CD4-positive, alpha-beta memory T cell (primary cell): ENCODE measurements around the gene NR2C2AP. TPM values are rescaled to one million over a fixed set of nuclear protein-coding genes. Genes with fewer than 3 reads are reported as not detected.
"Not testable (repeated sequence)": the region's sequence is repeated elsewhere in the genome, so short reads cannot be mapped to it uniquely, and the experiment has no call there.

ENCODE experiments used
- CTCF ChIA-PET: fragments of 350-600 bp; sonication (Branson Sonifier 250); formaldehyde crosslinking; loops from one replicate; lab custom pipeline; 2021; ENCODE audit warnings: inconsistent platforms; ENCODE audit not compliant: partially characterized antibody; lab: Charles Lee
- POLR2A ChIA-PET: fragments of 350-600 bp; sonication (Branson Sonifier 250); formaldehyde crosslinking; loops from one replicate; lab custom pipeline; 2021; ENCODE audit not compliant: partially characterized antibody; lab: Charles Lee
- DNase-seq, 5 donors: peaks; one replicate each; pipeline versions ENCODE4 v3.0.0 to v3.0.0-alpha.2; 2020 to 2022; ENCODE audit warnings: mixed read lengths in 1 of 5
- H3K27ac ChIP-seq: one replicate; pipeline ENCODE4 v1.7.0; 2013; ENCODE audit warnings: low read depth, low read length
- H3K27me3 ChIP-seq: 2 replicates; pipeline ENCODE4 v1.7.0; 2013; ENCODE audit warnings: mild to moderate bottlenecking, low read length, moderate library complexity; ENCODE audit not compliant: insufficient read depth
- H3K36me3 ChIP-seq: 2 replicates; pipeline ENCODE4 v1.7.0; 2013; ENCODE audit warnings: mild to moderate bottlenecking, low read length, moderate library complexity; ENCODE audit not compliant: insufficient read depth
- H3K4me1 ChIP-seq: 2 replicates; pipeline ENCODE4 v1.7.0; 2013; ENCODE audit warnings: mild to moderate bottlenecking, low read length, moderate library complexity; ENCODE audit not compliant: insufficient read depth
- H3K4me3 ChIP-seq, 2 donors: one replicate each; pipeline ENCODE4 v1.7.0; 2013; ENCODE audit warnings: low read length in 2 of 2, mild to moderate bottlenecking in 1 of 2
- H3K9me3 ChIP-seq, 2 donors: one replicate each; pipeline ENCODE4 v1.7.0; 2013; ENCODE audit warnings: low read length in 2 of 2, control low read depth in 1 of 2; ENCODE audit not compliant: control insufficient read depth in 1 of 2
- H3K27ac Mint-ChIP-seq, 7 donors: one replicate each; pipeline ENCODE4 v1.8.0; 2020 to 2021; ENCODE audit warnings: mixed read lengths in 7 of 7, mild to moderate bottlenecking in 6 of 7, inconsistent platforms in 3 of 7, moderate library complexity in 3 of 7
- H3K27me3 Mint-ChIP-seq, 2 donors: one replicate each; pipeline ENCODE4 v1.8.0; 2020 to 2021; ENCODE audit warnings: mixed read lengths in 2 of 2
- H3K36me3 Mint-ChIP-seq, 2 donors: one replicate each; pipeline ENCODE4 v1.8.0; 2020 to 2021; ENCODE audit warnings: mixed read lengths in 2 of 2, inconsistent platforms in 1 of 2, mild to moderate bottlenecking in 1 of 2
- H3K4me1 Mint-ChIP-seq, 4 donors: one replicate each; pipeline ENCODE4 v1.8.0; 2020 to 2021; ENCODE audit warnings: mixed read lengths in 4 of 4, mild to moderate bottlenecking in 1 of 4
- H3K4me3 Mint-ChIP-seq, 8 donors: one replicate each; pipeline ENCODE4 v1.8.0; 2020 to 2021; ENCODE audit warnings: mixed read lengths in 8 of 8, mild to moderate bottlenecking in 7 of 8, moderate library complexity in 6 of 8, inconsistent platforms in 3 of 8
- H3K9me3 Mint-ChIP-seq, 8 donors: one replicate each; pipeline ENCODE4 v1.8.0; 2020 to 2021; ENCODE audit warnings: mixed read lengths in 8 of 8, mild to moderate bottlenecking in 5 of 8, inconsistent platforms in 3 of 8, moderate library complexity in 1 of 8
- intact Hi-C: fragments of 100-400 bp; cut with micrococcal nuclease; formaldehyde crosslinking; loops from one replicate; pipeline ENCODE4 v1.15.1; 2023
- polyA plus RNA-seq, 2 donors: library from polyadenylated mRNA; unstranded; fragments of 300-500 nt; fragmentation: Illumina TruSeq; gene quantifications; one replicate each; pipeline ENCODE4 v1.2.3, GENCODE V29; 2021
- total RNA-seq, 2 experiments: library from RNA; stranded (reverse); gene quantifications; one replicate each; pipeline ENCODE4 v1.2.3, GENCODE V29; 2021

The NR2C2AP gene
- total and polyA plus RNA-seq, 4 experiments from 2014 or later = 25.1 to 33.2 (median 30.3) TPM

GRCh38 chr19:19224852-19225494 lies 21.8 kb upstream of the NR2C2AP start:
- Mint-ChIP-seq H3K27me3 (peaks cover 8 to 10% of the 10 kb centered on the region in 2 donors), H3K9me3 (peaks cover 0 to 2% (median 0%) of the 10 kb centered on the region in 8 donors), H3K36me3 (no peaks in the 10 kb centered on the region), H3K4me1 (peaks cover 0 to 5% (median 2%) of the 10 kb centered on the region in 4 donors), H3K4me3 (peak overlapping the region; percentile 70 to 93 (median 76)), H3K27ac (peak overlapping the region in 2 of 7 donors; percentile 10 to 70)
- Histone ChIP-seq H3K27me3 (no peaks in the 10 kb centered on the region), H3K9me3 (no peaks in the 10 kb centered on the region), H3K36me3 (no peaks in the 10 kb centered on the region), H3K4me1 (peaks cover 10% of the 10 kb centered on the region), H3K4me3 (peak overlapping the region in 1 of 2 donors; percentile 49), H3K27ac (no peak overlapping the region)
- peak; percentile 74 to 78 (median 76) for DNase-seq
- CTCF ChIA-PET = interaction anchor here (0.8 to 3.4 kb wide), 15 partner anchors 9 to 269 kb away, joined by 3 to 22 read pairs (median 5); partner anchors contain the start of genes BORCS8 and RFXANK
- intact Hi-C loops = loop anchor here (1.0 kb wide), 1 partner anchor 39 kb away; no protein-coding TSS in a partner anchor
- POLR2A ChIA-PET = interaction anchor here (0.7 to 3.0 kb wide), 3 partner anchors 22 to 160 kb away, joined by 3 to 9 read pairs (median 7); partner anchors contain the start of genes BORCS8, NR2C2AP and RFXANK

- no peaks in the 10 kb centered on the region for H3K27me3 ChIP-seq
- H3K4me1 ChIP-seq = peaks cover 10% of the 10 kb centered on the region
- peaks cover 8 to 9% of the 10 kb centered on the region in 2 donors for H3K27me3 Mint-ChIP-seq
- intact Hi-C loops = no loop called here
- H3K27ac ChIP-seq = no peak overlapping the region
- no peak for DNase-seq
- no peaks in the 10 kb centered on the region for H3K9me3 ChIP-seq
- H3K27ac Mint-ChIP-seq = peak overlapping the region in 2 of 7 donors; percentile 10 to 53
- ChIA-PET CTCF (interaction anchor here (0.8 to 3.4 kb wide), 10 partner anchors 9 to 269 kb away, joined by 3 to 22 read pairs (median 9); no protein-coding TSS in a partner anchor), POLR2A (interaction anchor here (0.7 to 3.0 kb wide), 3 partner anchors 21 to 159 kb away, joined by 3 to 9 read pairs (median 7); partner anchors contain the start of genes BORCS8, NR2C2AP and RFXANK)
- H3K4me1 Mint-ChIP-seq = peaks cover 0 to 5% (median 2%) of the 10 kb centered on the region in 4 donors
- no peaks in the 10 kb centered on the region for H3K36me3 Mint-ChIP-seq
- peak overlapping the region; percentile 45 to 70 (median 58) for H3K4me3 Mint-ChIP-seq
- peaks cover 0 to 2% (median 0%) of the 10 kb centered on the region in 8 donors for H3K9me3 Mint-ChIP-seq
- no peaks in the 10 kb centered on the region for H3K36me3 ChIP-seq
- H3K4me3 ChIP-seq = peak overlapping the region in 1 of 2 donors; percentile 49
Observed at GRCh38 chr19:19224150-19224851, 21.1 kb upstream of the NR2C2AP start.

GRCh38 chr19:19223636-19224035 lies 20.4 kb upstream of the NR2C2AP start:
- CTCF ChIA-PET = interaction anchor here (1.8 to 3.4 kb wide), 4 partner anchors 8 to 77 kb away, joined by 5 to 22 read pairs (median 13); no protein-coding TSS in a partner anchor
- Mint-ChIP-seq H3K4me3 (peak overlapping the region in 2 of 8 donors; percentile 49 to 52), H3K27ac (no peak overlapping the region), H3K27me3 (peaks cover 4 to 11% of the 10 kb centered on the region in 2 donors), H3K9me3 (no peaks in the 10 kb centered on the region), H3K36me3 (no peaks in the 10 kb centered on the region), H3K4me1 (peaks cover 0 to 5% (median 2%) of the 10 kb centered on the region in 4 donors)
- Histone ChIP-seq H3K36me3 (no peaks in the 10 kb centered on the region), H3K4me1 (peaks cover 10% of the 10 kb centered on the region), H3K27me3 (no peaks in the 10 kb centered on the region), H3K9me3 (no peaks in the 10 kb centered on the region), H3K27ac (no peak overlapping the region), H3K4me3 (no peak overlapping the region)
- DNase-seq = no peak
- POLR2A ChIA-PET = interaction anchor here (3.0 kb wide), 1 partner anchor 32 kb away, joined by 9 read pairs; the partner anchor contains the start of genes BORCS8 and RFXANK
- intact Hi-C loops = no loop called here

GRCh38 chr19:19223060-19223459 lies 19.8 kb upstream of the NR2C2AP start:
- DNase-seq = no peak
- Histone ChIP-seq H3K27ac (no peak overlapping the region), H3K27me3 (no peaks in the 10 kb centered on the region), H3K4me3 (no peak overlapping the region), H3K9me3 (no peaks in the 10 kb centered on the region), H3K4me1 (peaks cover 10% of the 10 kb centered on the region), H3K36me3 (no peaks in the 10 kb centered on the region)
- no peak overlapping the region for H3K4me3 Mint-ChIP-seq
- CTCF ChIA-PET = interaction anchor here (1.4 to 3.4 kb wide), 2 partner anchors 48 to 49 kb away, joined by 4 to 18 read pairs; no protein-coding TSS in a partner anchor
- H3K9me3 Mint-ChIP-seq = no peaks in the 10 kb centered on the region
- intact Hi-C loops = no loop called here
- POLR2A ChIA-PET = no interaction called here
- H3K4me1 Mint-ChIP-seq = peaks cover 0 to 5% (median 2%) of the 10 kb centered on the region in 4 donors
- H3K27ac Mint-ChIP-seq = no peak overlapping the region
- H3K27me3 Mint-ChIP-seq = peaks cover 1 to 11% of the 10 kb centered on the region in 2 donors
- no peaks in the 10 kb centered on the region for H3K36me3 Mint-ChIP-seq

- H3K27ac Mint-ChIP-seq, H3K9me3 Mint-ChIP-seq, intact Hi-C loops, H3K27me3 ChIP-seq, H3K27ac ChIP-seq, H3K36me3 ChIP-seq, H3K4me1 Mint-ChIP-seq, H3K4me3 Mint-ChIP-seq, H3K9me3 ChIP-seq, DNase-seq, H3K4me3 ChIP-seq, H3K36me3 Mint-ChIP-seq, POLR2A ChIA-PET: not testable (repeated sequence)
- peaks cover 10% of the 10 kb centered on the region for H3K4me1 ChIP-seq
- CTCF ChIA-PET = interaction anchor here (0.9 kb wide), 1 partner anchor 166 kb away, joined by 3 read pairs; no protein-coding TSS in a partner anchor
- peaks cover 7 to 12% of the 10 kb centered on the region in 2 donors for H3K27me3 Mint-ChIP-seq
Observed at GRCh38 chr19:19221000-19221399, 17.8 kb upstream of the NR2C2AP start.

GRCh38 chr19:19218911-19219310 lies 15.7 kb upstream of the NR2C2AP start:
- H3K4me3 Mint-ChIP-seq = no peak overlapping the region
- H3K36me3 ChIP-seq = no peaks in the 10 kb centered on the region
- peaks cover 0 to 8% (median 0%) of the 10 kb centered on the region in 4 donors for H3K4me1 Mint-ChIP-seq
- no peaks in the 10 kb centered on the region for H3K9me3 ChIP-seq
- H3K4me1 ChIP-seq = no peaks in the 10 kb centered on the region
- no peaks in the 10 kb centered on the region for H3K36me3 Mint-ChIP-seq
- H3K27me3 ChIP-seq = peaks cover 3% of the 10 kb centered on the region
- peaks cover 0 to 6% (median 0%) of the 10 kb centered on the region in 8 donors for H3K9me3 Mint-ChIP-seq
- CTCF ChIA-PET = no interaction called here
- DNase-seq = no peak
- H3K4me3 ChIP-seq = no peak overlapping the region
- POLR2A ChIA-PET = no interaction called here
- H3K27me3 Mint-ChIP-seq = peaks cover 19 to 24% of the 10 kb centered on the region in 2 donors
- H3K27ac Mint-ChIP-seq = no peak overlapping the region
- intact Hi-C loops = no loop called here
- H3K27ac ChIP-seq = no peak overlapping the region
